Measurements from ENCODE around the gene PRG2.
A peak's percentile ranks its signal among the peaks of the same experiment; 100 is the strongest.

The PRG2 gene

GRCh38 chr11:57387289-57388030, 3.0 kb downstream of the PRG2 start:
- H3K4me3 ChIP-seq (ENCODE audit: low read depth, low read length), result no peak overlapping the region
- DNase-seq (ENCODE audit: low read depth), result no peak
- no peak for TF ChIP-seq CTCF (IDR thresholded peaks at IDR 0.05; ENCODE audit: control insufficient read depth, extremely low read depth, insufficient read depth)

- DNase-seq (ENCODE audit: low read depth), result no peak
- no peak overlapping the region for H3K4me3 ChIP-seq (ENCODE audit: low read depth, low read length)
- no peak for TF ChIP-seq CTCF (IDR thresholded peaks at IDR 0.05; ENCODE audit: control insufficient read depth, extremely low read depth, insufficient read depth)
These were observed 4.1 kb downstream of the PRG2 start for GRCh38 chr11:57386178-57386940.

- no peak within 1 kb of the TSS for H3K4me3 ChIP-seq (ENCODE audit: low read depth, low read length)
- no peak for TF ChIP-seq CTCF (IDR thresholded peaks at IDR 0.05; ENCODE audit: control insufficient read depth, extremely low read depth, insufficient read depth)
- no peak for DNase-seq (ENCODE audit: low read depth)
These were observed 9.5 kb downstream of the PRG2 start, which contains the start of gene PRG3 for GRCh38 chr11:57380975-57381374. TSS of gene PRG3 (minus strand) at chr11:57381150. CDS start at chr11:57380708, 442 bp downstream.

- TF ChIP-seq CTCF (IDR thresholded peaks at IDR 0.05; ENCODE audit: control insufficient read depth, extremely low read depth, insufficient read depth), result no peak
- peak; percentile 13 for DNase-seq (ENCODE audit: low read depth)
- H3K4me3 ChIP-seq (ENCODE audit: low read depth, low read length), result no peak overlapping the region
These were observed 10.7 kb downstream of the PRG2 start for GRCh38 chr11:57379732-57380131.

DNA sequence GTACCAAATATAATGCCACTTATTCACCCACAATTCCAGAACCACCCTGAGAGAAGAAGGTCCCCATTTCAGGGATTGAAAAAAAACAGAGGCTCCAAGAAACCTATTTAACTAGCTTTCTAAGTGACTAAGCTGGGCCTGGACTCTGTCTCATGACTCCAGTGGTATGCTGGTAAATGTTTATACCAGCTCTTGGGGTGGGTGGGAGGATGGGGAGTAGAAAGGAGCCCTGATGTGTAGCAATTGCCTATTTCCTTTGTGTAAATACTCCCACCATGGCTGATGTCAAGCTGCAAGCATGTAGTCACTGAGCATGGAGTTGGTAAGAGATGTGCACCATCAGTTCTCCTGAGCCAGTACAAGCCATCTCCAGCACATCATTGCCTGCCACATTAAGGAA, 12.3 kb downstream of the PRG2 start:
- no peak for TF ChIP-seq CTCF (IDR thresholded peaks at IDR 0.05; ENCODE audit: control insufficient read depth, extremely low read depth, insufficient read depth)
- no peak for DNase-seq (ENCODE audit: low read depth)

DNA sequence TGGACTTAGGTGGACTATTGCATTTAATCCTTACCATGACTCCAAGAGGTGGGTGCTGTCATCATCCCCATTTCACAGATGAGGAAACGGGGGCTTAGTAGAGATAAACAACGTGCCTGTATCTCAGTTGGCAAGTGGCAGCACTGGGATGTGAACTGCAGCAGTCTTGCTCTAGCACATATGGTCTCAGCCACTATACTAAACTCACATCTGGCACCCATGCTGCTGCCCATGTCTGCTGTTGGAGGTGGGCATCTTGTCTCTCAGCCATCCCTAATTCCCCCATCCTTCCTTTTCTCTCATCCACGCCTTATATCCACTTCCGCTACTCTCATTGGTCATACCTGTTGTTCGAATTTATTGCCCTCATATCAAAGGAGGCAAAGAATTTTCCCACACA, 13.3 kb downstream of the PRG2 start:
- no peak for DNase-seq (ENCODE audit: low read depth)
- H3K4me3 ChIP-seq (ENCODE audit: low read depth, low read length), result no peak overlapping the region
- TF ChIP-seq CTCF (IDR thresholded peaks at IDR 0.05; ENCODE audit: control insufficient read depth, extremely low read depth, insufficient read depth), result no peak

More for the DNA sequence above, 12.3 kb downstream of the PRG2 start:
- no peak overlapping the region for H3K4me3 ChIP-seq (ENCODE audit: low read depth, low read length)

Measured in LNCaP clone FGC (cell line).